ENCODE data around the gene ZNF664.

Gene ZNF664

GRCh38 chr12:123960029-123960735 is 12.8 kb upstream of the ZNF664 start:
- no peak overlapping the region for H3K4me3 ChIP-seq (ENCODE audit: low read length)
- DNase-seq (ENCODE audit: low read depth, low spot score), result no peak
- peaks cover 31% of the 10 kb centered on the region for H3K27me3 ChIP-seq (ENCODE audit: control insufficient read depth, insufficient read depth, low read length)
- H3K9me3 ChIP-seq (ENCODE audit: control insufficient read depth, insufficient read depth, low read length), result no peaks in the 10 kb centered on the region
- no peaks in the 10 kb centered on the region for H3K4me1 ChIP-seq (ENCODE audit: control insufficient read depth, insufficient read depth, low read length)
- H3K27ac ChIP-seq (ENCODE audit: low read length), result no peak overlapping the region
- H3K36me3 ChIP-seq (ENCODE audit: control insufficient read depth, insufficient read depth, low read length), result no peaks in the 10 kb centered on the region
- no CpG with 5 or more reads among the region's 9 CpGs for WGBS (ENCODE audit: insufficient coverage, insufficient read length)

DNA sequence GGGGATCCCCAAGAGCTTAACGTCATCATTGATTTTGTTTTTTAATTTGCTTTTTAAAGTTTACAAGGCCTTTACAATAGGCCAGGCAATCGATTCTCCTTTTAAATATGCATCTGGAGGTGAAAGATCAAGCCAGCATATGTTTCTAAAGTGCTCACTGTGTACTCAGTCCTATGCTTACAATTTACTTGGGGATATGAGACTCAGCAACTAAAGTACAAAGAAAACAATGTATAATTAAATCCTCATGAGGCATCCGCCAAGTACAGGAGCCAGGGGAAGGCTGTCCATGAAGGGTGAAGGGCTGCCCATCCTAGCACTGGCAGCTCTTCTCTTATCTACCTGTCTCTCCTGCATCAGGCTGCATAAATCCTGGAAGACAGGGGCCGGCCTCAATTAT is 12.2 kb upstream of the ZNF664 start:
- H3K4me1 ChIP-seq (ENCODE audit: control insufficient read depth, insufficient read depth, low read length), result no peaks in the 10 kb centered on the region
- no peak for DNase-seq (ENCODE audit: low read depth, low spot score)
- no peaks in the 10 kb centered on the region for H3K9me3 ChIP-seq (ENCODE audit: control insufficient read depth, insufficient read depth, low read length)
- no peaks in the 10 kb centered on the region for H3K36me3 ChIP-seq (ENCODE audit: control insufficient read depth, insufficient read depth, low read length)
- no peak overlapping the region for H3K27ac ChIP-seq (ENCODE audit: low read length)
- WGBS (ENCODE audit: insufficient coverage, insufficient read length), result no CpG with 5 or more reads among the region's 4 CpGs
- no peak overlapping the region for H3K4me3 ChIP-seq (ENCODE audit: low read length)
- peaks cover 38% of the 10 kb centered on the region for H3K27me3 ChIP-seq (ENCODE audit: control insufficient read depth, insufficient read depth, low read length)

GRCh38 chr12:123961585-123962345 is 11.2 kb upstream of the ZNF664 start:
- H3K27me3 ChIP-seq (ENCODE audit: control insufficient read depth, insufficient read depth, low read length), result peaks cover 43% of the 10 kb centered on the region
- H3K4me3 ChIP-seq (ENCODE audit: low read length), result no peak overlapping the region
- no peak for DNase-seq (ENCODE audit: low read depth, low spot score)
- no peaks in the 10 kb centered on the region for H3K9me3 ChIP-seq (ENCODE audit: control insufficient read depth, insufficient read depth, low read length)
- H3K36me3 ChIP-seq (ENCODE audit: control insufficient read depth, insufficient read depth, low read length), result no peaks in the 10 kb centered on the region
- no peaks in the 10 kb centered on the region for H3K4me1 ChIP-seq (ENCODE audit: control insufficient read depth, insufficient read depth, low read length)
- no CpG with 5 or more reads among the region's 12 CpGs for WGBS (ENCODE audit: insufficient coverage, insufficient read length)
- no peak overlapping the region for H3K27ac ChIP-seq (ENCODE audit: low read length)

DNA sequence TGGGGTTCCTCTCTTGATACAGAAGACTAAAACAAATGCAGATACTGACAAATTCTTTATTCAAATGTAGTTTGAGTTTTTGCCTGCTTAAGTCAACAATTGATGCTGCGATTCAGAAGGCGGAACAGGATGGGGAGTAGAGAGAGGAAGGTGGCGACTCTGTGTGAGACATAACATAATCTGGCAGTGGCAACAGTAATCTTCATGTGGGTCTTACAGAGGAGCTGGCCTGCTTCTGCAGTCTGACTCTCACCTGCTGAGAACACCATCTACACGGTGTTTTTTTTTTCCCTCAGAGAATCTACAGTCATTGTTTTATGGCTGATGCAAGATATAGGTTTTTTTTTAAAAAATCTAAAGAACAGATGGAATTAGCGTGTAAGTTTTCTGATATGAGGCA is 10.5 kb upstream of the ZNF664 start:
- H3K27ac ChIP-seq (ENCODE audit: low read length), result no peak overlapping the region
- H3K36me3 ChIP-seq (ENCODE audit: control insufficient read depth, insufficient read depth, low read length), result no peaks in the 10 kb centered on the region
- no CpG with 5 or more reads among the region's 5 CpGs for WGBS (ENCODE audit: insufficient coverage, insufficient read length)
- H3K4me1 ChIP-seq (ENCODE audit: control insufficient read depth, insufficient read depth, low read length), result no peaks in the 10 kb centered on the region
- peaks cover 51% of the 10 kb centered on the region for H3K27me3 ChIP-seq (ENCODE audit: control insufficient read depth, insufficient read depth, low read length)
- no peaks in the 10 kb centered on the region for H3K9me3 ChIP-seq (ENCODE audit: control insufficient read depth, insufficient read depth, low read length)
- H3K4me3 ChIP-seq (ENCODE audit: low read length), result no peak overlapping the region
- DNase-seq (ENCODE audit: low read depth, low spot score), result no peak

DNA sequence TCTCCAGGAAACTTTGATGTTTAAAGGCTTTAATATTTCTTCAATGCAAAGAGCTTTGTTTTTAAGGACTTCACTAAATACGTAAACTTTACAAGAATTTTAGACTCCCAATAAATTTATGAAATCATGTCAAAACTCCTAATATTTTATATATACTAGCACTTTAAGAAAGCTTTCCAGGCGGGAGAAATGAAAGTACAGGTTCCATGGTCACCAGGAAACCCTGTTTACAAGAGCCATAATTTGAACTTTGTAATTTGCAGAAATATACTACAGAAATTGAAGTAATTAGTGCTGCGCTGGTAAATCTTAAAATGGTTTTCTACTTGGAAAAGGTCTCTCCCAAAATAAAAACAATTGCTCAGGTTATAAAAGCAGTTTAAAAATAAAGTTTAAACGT is 9.2 kb upstream of the ZNF664 start:
- WGBS (ENCODE audit: insufficient coverage, insufficient read length), result no CpG with 5 or more reads among the region's 4 CpGs
- Histone ChIP-seq H3K27ac (ENCODE audit: low read length) (no peak overlapping the region), H3K36me3 (ENCODE audit: control insufficient read depth, insufficient read depth, low read length) (no peaks in the 10 kb centered on the region), H3K27me3 (ENCODE audit: control insufficient read depth, insufficient read depth, low read length) (peaks cover 61% of the 10 kb centered on the region), H3K4me1 (ENCODE audit: control insufficient read depth, insufficient read depth, low read length) (no peaks in the 10 kb centered on the region), H3K9me3 (ENCODE audit: control insufficient read depth, insufficient read depth, low read length) (no peaks in the 10 kb centered on the region), H3K4me3 (ENCODE audit: low read length) (no peak overlapping the region)
- DNase-seq (ENCODE audit: low read depth, low spot score), result no peak

DNA sequence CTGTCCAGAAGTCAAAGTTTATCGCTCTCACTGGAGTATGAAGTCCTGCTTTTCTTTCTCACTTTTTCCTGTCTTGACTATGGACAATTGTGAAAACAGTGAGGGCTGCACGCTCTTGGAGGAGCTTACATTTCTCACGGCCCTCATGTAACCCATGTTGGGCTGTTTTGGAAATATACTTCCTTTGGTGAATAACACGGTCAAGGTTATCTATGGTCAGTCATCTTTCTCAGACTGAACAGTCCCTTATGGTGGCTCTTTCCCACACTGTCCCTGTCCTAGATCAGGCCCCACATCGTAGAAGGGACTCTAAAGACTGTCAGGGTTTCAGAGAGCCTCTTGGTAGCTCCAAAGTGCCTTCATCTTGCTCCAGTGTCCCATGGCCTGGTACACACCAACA is 7.6 kb upstream of the ZNF664 start:
- Histone ChIP-seq H3K4me1 (ENCODE audit: control insufficient read depth, insufficient read depth, low read length) (no peaks in the 10 kb centered on the region), H3K27ac (ENCODE audit: low read length) (no peak overlapping the region), H3K4me3 (ENCODE audit: low read length) (no peak overlapping the region), H3K36me3 (ENCODE audit: control insufficient read depth, insufficient read depth, low read length) (no peaks in the 10 kb centered on the region), H3K9me3 (ENCODE audit: control insufficient read depth, insufficient read depth, low read length) (no peaks in the 10 kb centered on the region), H3K27me3 (ENCODE audit: control insufficient read depth, insufficient read depth, low read length) (peaks cover 74% of the 10 kb centered on the region)
- no peak for DNase-seq (ENCODE audit: low read depth, low spot score)
- no CpG with 5 or more reads among the region's 5 CpGs for WGBS (ENCODE audit: insufficient coverage, insufficient read length)

GRCh38 chr12:123966596-123966995 is 6.4 kb upstream of the ZNF664 start:
- Histone ChIP-seq H3K4me1 (ENCODE audit: control insufficient read depth, insufficient read depth, low read length) (no peaks in the 10 kb centered on the region), H3K27me3 (ENCODE audit: control insufficient read depth, insufficient read depth, low read length) (peaks cover 66% of the 10 kb centered on the region), H3K36me3 (ENCODE audit: control insufficient read depth, insufficient read depth, low read length) (no peaks in the 10 kb centered on the region), H3K9me3 (ENCODE audit: control insufficient read depth, insufficient read depth, low read length) (no peaks in the 10 kb centered on the region), H3K4me3 (ENCODE audit: low read length) (no peak overlapping the region), H3K27ac (ENCODE audit: low read length) (no peak overlapping the region)
- WGBS (ENCODE audit: insufficient coverage, insufficient read length), result no CpG with 5 or more reads among the region's 3 CpGs
- no peak for DNase-seq (ENCODE audit: low read depth, low spot score)

GRCh38 chr12:123967121-123967586 is 5.9 kb upstream of the ZNF664 start:
- Histone ChIP-seq H3K36me3 (ENCODE audit: control insufficient read depth, insufficient read depth, low read length) (no peaks in the 10 kb centered on the region), H3K27me3 (ENCODE audit: control insufficient read depth, insufficient read depth, low read length) (peaks cover 62% of the 10 kb centered on the region), H3K9me3 (ENCODE audit: control insufficient read depth, insufficient read depth, low read length) (no peaks in the 10 kb centered on the region), H3K4me1 (ENCODE audit: control insufficient read depth, insufficient read depth, low read length) (no peaks in the 10 kb centered on the region), H3K27ac (ENCODE audit: low read length) (no peak overlapping the region), H3K4me3 (ENCODE audit: low read length) (no peak overlapping the region)
- DNase-seq (ENCODE audit: low read depth, low spot score), result no peak
- WGBS (ENCODE audit: insufficient coverage, insufficient read length), result no CpG with 5 or more reads among the region's 8 CpGs

DNA sequence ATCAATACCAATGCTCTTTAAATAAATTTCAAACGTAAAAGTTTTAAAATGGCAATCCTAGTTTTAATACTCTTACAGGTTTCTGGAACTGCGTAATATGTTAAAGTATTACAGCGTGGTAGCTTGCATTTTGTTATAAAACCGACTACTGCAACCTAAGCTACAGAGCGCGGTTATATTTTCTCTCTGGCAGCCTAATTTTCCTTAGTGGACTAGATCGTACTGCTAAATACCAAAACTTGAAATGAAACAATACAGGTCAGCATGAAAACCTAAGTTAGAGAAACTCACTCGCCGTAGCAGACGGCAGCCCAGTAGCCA is 1.6 kb upstream of the ZNF664 start:
- H3K27me3 ChIP-seq (ENCODE audit: control insufficient read depth, insufficient read depth, low read length), result peaks cover 50% of the 10 kb centered on the region
- no peaks in the 10 kb centered on the region for H3K9me3 ChIP-seq (ENCODE audit: control insufficient read depth, insufficient read depth, low read length)
- DNase-seq (ENCODE audit: low read depth, low spot score), result no peak
- H3K27ac ChIP-seq (ENCODE audit: low read length), result no peak overlapping the region
- no peaks in the 10 kb centered on the region for H3K36me3 ChIP-seq (ENCODE audit: control insufficient read depth, insufficient read depth, low read length)
- H3K4me3 ChIP-seq (ENCODE audit: low read length), result no peak overlapping the region
- WGBS (ENCODE audit: insufficient coverage, insufficient read length), result no CpG with 5 or more reads among the region's 10 CpGs
- H3K4me1 ChIP-seq (ENCODE audit: control insufficient read depth, insufficient read depth, low read length), result no peaks in the 10 kb centered on the region; the same call in 1 of the 2 replicates

GRCh38 chr12:123971770-123972456 is 1.1 kb upstream of the ZNF664 start:
- peak overlapping the region; percentile 92; the same call in 1 of the 2 replicates for H3K4me3 ChIP-seq (ENCODE audit: low read length)
- no peaks in the 10 kb centered on the region; the same call in 1 of the 2 replicates for H3K4me1 ChIP-seq (ENCODE audit: control insufficient read depth, insufficient read depth, low read length)
- WGBS (ENCODE audit: insufficient coverage, insufficient read length), result no CpG with 5 or more reads among the region's 55 CpGs
- no peaks in the 10 kb centered on the region for H3K36me3 ChIP-seq (ENCODE audit: control insufficient read depth, insufficient read depth, low read length)
- no peaks in the 10 kb centered on the region for H3K9me3 ChIP-seq (ENCODE audit: control insufficient read depth, insufficient read depth, low read length)
- H3K27ac ChIP-seq (ENCODE audit: low read length), result no peak overlapping the region
- H3K27me3 ChIP-seq (ENCODE audit: control insufficient read depth, insufficient read depth, low read length), result peaks cover 45% of the 10 kb centered on the region
- DNase-seq (ENCODE audit: low read depth, low spot score), result peak; percentile 88

Measured in iPS DF 6.9 (cell line).